Stimulated activated CD4-positive, alpha-beta T cell treated with anti-CD3 and anti-CD28 coated beads, Interleukin-1b, Interleukin-23, amount 100 ng/mL, for 4 hours (primary cell): ENCODE measurements around the gene RILPL2.
"Not testable (repeated sequence)": the region's sequence is repeated elsewhere in the genome, so short reads cannot be mapped to it uniquely, and the experiment has no call there.

ENCODE experiments used
- DNase-seq, 2 donors: peaks; one replicate each; pipeline ENCODE4 v3.0.0-alpha.2; 2020; ENCODE audit warnings: low read depth in 2 of 2

Gene RILPL2, protein sequence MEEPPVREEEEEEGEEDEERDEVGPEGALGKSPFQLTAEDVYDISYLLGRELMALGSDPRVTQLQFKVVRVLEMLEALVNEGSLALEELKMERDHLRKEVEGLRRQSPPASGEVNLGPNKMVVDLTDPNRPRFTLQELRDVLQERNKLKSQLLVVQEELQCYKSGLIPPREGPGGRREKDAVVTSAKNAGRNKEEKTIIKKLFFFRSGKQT

DNA sequence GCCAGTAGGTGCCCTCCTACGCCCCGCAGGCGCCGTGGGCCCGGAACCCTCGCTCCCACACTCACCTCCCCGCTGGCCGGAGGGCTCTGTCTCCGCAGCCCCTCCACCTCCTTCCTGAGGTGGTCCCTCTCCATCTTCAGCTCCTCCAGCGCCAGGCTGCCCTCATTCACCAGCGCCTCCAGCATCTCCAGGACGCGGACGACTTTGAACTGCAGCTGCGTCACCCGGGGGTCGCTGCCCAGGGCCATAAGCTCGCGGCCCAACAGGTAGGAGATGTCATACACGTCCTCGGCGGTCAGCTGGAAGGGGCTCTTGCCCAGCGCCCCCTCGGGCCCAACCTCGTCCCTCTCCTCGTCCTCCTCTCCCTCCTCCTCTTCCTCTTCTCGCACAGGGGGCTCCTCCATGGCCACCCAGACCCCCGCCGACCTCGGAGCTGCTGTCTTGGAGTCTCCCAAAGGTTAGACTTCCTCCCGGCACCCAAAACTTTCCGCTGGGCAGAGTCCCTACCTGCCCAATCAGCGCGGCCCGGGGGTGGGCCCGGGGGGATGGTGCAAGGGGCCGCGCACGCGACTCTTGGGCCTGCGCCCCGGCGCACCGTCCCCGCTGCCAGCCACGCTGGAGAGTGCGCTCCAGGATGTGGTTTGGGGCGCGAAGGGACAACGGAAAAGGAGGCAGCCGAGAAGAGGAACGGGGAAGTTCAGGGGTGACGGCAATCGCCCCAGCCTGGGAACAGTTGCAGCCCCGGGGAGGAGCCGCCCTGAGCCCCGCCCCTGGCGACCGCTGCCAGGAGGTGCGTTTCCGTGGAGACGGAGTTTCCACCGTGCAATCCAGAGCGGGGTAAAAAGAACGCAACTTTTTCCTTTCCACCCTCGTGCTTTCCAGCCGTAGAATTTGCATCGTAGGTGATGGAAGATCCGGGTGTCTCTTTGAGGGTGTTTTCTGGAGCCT lies at the start of gene RILPL2:
Gene RILPL2, minus strand, starts transcription at position 668 of the 948 bp plus-strand sequence. Its CDS starts 264 bp downstream, at position 404.
- peak; percentile 85 to 91 for DNase-seq

DNA sequence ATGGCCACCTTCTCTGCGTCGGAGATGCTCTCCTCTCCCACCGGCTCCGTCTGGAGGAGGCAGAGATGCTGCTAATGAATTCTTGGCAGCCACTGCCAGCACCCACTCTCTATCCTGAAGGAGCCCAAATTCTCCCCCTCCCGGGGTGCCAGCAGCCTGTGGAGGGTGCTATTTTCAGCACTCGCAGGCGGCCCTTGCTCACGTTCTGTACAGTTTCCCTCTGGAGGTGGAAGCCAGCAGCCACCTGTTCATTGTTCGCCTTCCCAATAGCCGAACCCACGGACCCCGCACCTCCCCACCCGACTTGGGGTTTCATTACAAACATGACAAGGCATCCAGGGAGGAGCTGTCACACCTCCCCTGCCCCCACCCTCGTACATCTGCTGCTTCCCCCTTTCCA lies 49.3 kb upstream of the RILPL2 start:
- DNase-seq, result no peak

DNA sequence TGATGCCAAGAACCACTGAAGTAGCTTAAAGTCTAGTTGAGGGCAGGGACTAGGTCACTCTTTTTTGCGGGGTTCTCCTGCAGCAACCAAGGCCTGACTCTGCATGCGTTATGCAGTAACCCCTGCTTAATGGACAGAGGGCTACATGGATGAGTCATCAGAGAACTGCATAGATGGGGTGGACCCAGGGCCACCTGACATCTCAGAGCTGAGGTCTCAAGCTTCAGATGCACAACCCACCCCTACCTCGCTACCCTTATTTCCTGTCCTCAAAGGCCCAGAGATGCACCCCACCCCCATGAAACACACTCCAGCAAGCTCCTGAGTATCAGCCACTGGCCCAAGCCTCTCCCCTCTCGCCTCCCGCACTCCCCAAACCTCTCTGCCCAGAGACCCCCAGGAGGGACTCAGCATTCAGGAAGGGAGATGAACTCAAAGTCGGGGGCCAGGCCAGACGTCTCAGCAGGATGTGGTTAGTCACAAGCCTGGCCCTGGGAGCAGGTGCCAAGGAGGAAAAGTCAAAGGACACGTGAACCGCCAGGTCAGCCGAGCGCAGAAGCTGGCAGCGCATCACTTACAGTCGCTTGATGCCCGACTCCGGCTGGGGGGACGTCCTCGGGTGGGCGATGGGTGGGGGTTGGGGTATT lies 47.2 kb upstream of the RILPL2 start:
- DNase-seq, result no peak

DNA sequence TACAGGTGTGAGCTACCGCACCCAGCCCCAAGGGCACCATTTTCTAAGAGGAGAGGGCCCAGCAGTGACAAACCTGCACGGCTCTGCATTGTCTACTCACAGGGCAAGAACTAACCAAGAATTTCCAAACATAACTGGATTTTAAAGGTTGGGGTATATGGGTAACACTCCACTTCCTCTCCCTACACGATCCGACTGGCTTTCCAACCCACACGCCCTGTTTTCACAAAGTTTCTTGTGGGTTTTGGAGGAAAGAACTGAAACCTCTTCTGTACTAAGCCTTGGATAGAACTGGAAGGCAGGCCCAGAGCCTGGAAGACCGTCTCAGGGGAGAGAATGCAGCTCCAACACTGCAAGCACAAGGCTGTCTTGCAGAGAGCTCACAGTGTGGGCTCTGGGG lies 46.4 kb upstream of the RILPL2 start:
- DNase-seq, result no peak

DNA sequence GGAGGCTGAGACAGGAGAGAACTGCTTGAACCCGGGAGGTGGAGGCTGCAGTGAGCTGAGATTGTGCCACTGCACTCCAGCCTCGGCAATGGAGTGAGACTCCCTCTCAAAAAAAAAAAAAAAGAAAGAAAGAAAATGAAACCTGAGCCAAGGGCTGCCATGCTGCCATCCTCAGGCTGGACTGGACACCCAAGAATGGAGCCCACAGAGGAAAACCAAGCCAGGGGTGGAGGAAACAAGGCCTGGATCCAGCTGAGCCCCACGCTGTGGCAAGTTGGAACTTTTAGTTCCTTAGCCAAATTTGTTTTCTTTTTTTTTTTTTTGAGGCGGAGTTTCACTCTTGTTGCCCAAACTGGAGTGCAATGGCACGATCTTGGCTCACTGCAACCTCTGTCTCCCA lies 44.8 kb upstream of the RILPL2 start:
- not testable (repeated sequence) for DNase-seq

DNA sequence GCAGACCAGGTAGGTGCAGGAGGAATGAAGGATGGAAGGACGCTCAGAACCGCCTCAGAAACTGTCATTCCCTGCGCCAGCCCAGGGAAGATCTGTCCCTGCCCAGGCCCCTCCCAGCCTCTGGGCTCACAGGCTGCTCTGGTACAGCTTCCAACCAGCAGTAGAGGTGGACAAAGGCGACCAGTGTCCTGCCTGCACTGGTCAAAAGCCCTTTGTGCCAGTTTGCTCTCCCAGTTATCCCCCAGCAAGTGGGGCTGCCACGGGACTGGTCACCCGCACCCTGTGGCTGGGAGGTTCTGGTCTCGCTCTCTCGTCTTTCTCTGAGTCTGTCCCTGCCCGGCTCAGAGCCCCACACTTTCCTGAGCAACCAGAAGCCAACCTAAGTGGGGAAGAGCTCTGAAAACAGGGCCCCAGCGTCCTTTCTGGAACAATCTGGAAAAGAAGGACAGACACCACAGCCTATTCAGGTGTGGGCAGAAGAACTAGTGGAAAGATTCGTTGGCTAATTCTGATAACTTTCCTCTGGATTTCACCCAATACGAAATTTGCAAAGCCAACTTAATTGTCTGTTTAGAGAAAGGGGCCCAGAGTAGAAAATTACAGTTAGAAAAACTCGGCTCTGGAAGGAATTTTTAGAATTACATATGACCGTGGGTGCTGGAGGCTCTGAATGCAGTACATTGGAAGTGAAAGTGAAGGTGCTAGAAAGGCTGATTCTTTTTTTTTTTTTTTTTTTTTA lies 43.1 kb upstream of the RILPL2 start:
- no peak for DNase-seq

DNA sequence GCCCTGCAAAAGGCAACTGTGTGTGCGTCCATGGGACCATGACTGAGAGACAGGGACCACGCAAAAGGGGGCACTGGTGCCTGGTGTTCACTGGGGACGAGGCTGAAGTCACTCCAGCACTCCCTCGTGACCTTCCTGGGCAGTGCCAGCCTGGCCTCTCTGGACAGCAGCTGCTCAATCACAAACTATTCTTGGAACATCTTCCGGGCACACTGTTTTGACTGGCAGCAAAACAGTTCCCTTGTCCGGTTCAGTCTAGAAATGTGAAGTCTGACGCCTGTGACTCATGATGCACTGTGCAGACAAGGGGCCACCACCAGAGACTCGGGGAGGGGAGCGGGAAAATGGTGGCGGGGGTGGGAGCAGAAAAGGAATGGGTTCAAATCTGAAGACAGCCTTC lies 42.3 kb upstream of the RILPL2 start:
- no peak for DNase-seq

DNA sequence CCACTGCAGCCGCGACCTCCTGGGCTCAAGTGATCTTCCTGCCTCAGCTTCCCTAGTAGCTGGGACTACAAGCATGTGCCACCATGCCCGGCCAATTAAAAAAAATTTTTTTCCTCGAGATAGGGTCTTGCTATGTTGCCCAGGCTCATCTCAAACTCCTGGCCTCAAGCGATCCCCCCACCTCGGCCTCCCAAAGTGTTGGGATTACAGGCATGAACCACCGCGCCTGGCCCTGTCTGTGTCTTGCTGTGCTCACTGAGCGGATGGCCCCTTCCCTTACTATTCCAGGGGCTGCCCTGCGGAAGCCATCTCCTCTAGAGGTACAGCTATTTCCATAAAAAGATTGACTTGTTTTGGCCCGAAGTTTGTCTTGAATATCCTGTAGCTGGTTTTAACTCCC lies 41.6 kb upstream of the RILPL2 start:
- no peak for DNase-seq

DNA sequence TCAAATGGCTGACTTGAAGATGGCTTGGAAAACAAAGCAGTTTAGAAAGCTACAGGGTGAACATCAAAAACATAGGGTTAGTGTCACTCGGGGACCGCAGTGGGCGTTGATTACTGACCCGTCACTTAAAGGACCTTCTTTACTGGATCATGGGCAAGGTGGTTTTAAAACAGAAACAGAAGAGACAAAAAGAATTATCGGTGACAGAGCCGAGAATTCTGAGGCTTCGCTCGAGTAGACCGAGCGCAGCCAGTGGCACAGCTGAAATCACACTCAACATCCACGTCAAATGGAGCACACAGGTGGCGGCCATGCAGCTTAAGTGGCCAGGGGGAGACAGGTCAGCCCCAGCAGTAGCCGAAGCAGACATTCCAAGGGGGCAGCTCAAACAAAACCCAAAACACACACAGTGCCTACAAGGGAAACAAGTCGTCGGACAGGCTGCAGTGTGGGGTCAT lies 38.8 kb upstream of the RILPL2 start:
- no peak for DNase-seq

DNA sequence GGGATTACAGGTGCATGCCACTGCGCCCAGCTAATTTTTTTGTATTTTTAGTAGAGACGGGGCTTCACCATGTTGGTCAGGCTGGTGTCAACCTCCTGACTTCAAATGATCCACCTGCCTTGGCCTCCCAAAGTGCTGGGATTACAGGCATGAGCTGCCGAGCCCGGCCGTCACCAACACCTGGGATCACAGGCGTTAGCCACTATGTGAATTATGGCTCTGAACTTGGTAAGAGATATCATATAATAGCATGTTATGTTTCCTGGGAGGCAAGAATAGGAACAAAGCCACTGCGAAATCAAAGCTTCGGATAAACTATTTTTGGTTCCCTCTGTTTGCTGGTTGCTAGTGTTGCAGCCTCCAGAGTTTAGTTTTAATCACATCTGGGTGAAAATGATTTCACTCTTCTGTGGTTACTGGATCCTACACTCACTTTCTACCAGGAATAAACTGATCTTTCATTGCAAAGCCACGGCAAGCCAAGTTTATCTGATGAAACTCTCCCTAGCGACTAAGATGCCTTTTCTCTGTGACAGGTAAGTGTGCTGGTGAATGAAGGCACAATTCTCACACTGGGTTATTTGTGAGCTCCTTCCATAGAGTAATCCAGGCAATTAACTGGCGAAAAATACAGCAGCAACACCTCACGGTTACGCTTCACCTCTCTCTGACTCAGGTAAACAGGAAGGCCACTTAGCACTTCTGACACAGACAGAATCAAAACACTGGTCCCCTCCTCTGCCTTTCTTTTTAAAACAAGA lies 38.2 kb upstream of the RILPL2 start:
- DNase-seq, result no peak

DNA sequence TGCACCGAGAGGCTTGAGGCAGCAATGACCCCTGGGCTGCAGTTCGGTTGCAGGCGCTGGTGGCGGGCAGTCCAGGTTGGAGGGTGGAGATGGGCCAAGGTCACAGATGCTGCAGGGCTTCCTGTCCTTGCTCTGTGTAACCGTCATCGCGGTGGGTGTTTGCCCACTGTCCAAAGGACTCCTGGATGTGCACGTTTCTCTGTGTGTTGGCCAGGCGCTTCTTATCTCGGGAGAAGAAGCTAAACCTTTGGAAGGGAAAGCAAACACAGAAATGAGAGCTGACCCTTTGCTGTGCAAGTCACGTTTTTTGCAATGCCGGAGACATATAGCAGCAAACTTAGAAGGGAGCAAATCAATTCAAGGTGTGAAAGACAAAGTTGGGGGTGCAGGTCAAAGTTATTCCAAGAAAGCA lies 36.0 kb upstream of the RILPL2 start:
- no peak for DNase-seq

DNA sequence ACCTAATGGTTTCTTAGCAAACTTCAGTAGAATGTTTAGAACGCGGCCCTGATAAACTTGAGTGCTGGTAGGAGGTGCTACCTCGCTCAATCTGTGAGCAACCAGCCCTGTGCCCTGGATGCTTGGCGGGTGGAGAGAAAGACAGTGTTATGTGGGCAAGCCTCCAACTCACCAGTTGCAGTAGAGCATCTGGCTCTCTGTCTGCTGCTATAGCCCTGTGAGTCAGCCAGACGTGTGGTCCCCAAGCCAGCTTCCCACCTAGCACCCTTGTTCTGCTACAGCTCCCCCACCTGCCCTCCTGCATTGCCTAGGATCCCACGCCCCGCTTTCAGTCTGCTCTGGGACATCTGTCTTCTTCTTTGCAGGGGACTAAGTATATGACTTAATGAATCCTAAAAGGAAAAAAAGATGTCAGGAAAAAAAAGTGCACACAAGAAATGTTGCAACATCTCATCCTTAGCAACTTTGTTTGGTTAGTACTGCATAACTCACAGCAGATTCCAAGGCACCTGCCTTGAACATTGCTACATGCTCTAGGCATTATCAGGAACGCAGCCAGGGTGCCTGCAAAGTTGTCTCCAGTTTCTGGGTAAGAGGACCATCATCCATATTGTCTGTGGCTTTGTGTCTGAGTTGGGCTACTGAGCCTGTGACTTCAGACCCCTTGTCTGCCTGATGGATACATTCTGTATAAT lies 35.0 kb upstream of the RILPL2 start:
- no peak for DNase-seq

DNA sequence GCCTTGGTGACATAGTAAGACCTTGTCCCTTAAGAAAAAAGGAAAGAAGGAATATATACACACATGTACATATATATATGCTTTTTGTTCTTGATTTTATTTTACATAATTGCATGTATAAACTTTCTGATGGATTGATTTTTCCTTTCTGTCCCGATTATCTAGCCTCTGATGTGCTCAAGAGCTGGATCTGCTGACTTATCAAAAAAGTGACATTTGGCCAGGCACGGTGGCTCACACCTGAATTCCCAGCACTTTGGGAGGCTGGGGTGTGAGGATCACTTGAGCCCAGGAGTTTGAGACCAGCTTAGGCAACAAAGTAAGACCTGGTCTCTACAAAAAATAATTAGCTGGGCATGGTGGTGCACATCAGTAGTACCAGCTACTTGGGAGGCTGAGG lies 33.5 kb upstream of the RILPL2 start:
- DNase-seq, result no peak

DNA sequence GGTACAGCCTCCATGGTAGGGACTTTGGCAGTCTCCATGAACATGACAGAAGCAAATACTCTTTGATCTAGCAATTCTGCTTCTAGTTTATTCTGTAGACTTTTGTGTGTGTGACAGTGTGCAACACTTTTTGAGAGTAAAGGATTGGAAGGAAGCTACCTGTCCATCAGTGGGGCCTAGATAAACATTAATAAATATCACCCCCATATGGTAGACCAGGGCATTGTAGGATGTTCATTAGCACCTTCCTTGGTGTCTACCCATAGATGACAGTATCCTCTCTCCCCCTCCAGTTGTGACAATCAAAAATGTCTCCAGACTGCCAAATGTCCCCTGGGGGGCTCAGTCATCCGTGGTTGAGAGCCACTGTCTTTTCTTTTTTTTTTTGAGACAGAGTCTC lies 32.3 kb upstream of the RILPL2 start:
- no peak for DNase-seq

DNA sequence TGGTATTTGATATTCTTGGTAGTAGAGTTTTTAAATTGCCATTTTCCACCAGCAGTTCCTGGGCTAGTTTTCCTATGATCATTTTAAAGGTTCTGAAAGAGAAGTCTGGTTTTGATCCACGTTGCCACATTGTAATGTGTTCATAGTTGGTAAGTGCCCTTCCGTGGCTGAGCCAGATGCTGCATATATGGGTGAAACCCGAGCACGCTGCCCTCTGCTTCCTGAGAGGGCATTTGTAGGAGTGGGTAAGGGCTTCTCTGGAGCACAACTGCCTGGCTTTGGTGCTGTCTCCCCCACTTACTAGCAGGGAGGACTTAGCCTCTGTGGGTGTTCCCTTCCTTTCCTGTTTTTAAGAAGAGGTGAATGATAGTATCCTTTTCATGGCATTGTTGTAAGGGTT lies 28.6 kb upstream of the RILPL2 start:
- DNase-seq, result no peak

DNA sequence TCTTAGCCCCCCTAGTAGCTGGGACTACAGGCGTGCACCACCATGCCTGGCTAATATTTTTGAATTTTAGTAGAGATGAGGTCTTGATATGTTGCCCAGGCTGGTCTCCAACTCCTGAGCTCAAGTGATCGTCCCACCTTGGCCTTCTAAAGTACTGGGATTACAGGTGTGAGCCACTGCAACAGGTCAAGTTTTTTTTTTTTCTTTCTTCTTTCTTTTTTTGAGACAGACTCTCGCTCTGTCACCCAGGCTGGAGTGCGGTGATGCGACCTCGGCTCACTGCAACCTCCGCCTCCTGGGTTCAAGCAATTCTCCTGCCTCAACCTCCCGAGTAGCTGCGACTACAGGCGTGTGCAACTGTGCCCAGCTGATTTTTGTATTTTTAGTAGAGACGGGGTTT lies 26.7 kb upstream of the RILPL2 start:
- DNase-seq, result not testable (repeated sequence)

DNA sequence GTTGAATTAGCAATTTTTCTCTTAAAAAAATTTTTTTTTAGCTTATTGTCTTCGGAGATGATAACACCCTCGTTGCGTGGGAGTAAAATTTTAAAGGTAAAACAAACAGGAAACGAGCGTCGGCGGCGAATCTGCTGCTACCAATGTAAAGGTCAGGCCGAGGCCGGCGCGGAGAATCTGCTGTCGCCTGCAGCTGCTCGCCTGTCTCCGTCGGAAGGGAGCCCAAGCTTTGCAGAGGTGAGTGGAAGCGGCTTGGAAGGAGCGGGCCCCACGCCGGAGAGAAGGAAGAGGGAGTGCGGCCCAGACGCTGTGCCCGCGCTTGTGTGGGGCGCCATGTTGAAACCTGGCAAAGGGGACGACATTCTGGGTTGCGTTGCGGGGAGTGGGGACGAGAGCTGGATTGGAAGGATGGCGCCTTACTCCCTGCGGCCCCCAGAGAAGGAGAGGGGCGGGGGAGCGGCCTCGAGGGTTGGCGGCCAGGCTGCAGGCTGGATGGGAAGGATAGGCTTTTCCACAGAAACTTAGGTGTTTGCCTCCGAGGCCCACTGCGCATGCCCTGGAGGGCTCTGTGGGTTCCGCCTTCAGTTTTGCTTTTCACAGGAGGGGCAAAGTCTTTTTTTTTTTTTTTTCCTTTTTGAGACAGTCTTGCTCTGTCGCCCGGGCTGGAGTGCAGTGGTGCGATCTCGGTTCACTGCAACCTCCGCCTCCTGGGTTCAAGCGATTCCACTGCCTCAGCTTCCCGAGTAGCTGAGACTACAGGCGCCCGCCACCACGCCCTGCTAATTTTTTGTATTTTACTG lies 21.7 kb upstream of the RILPL2 start, which contains the start of gene SNRNP35:
Gene SNRNP35, plus strand, starts transcription at position 160 of the 800 bp plus-strand sequence. CDS start 7,402 bp downstream, outside the sequence.
- peak; percentile 73 for DNase-seq

DNA sequence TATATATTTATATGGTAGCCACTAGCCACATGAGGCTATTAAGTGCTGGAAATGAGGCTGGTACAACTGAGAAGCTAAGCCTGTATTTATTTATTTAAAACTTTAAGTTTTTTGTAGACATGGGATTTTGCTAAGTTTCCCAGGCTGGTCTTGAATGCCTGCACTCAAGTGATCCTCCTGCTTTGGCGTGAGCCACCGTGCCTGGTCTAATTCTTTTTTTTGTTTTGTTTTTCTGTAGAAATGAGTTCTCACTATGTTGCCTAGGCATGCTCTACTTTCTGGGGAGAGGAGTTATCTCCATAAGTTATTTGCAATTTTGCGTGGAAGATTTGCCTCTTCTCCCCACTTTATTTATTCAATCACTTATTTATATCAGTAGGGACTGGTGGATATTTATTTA lies 16.7 kb upstream of the RILPL2 start:
- DNase-seq, result no peak

DNA sequence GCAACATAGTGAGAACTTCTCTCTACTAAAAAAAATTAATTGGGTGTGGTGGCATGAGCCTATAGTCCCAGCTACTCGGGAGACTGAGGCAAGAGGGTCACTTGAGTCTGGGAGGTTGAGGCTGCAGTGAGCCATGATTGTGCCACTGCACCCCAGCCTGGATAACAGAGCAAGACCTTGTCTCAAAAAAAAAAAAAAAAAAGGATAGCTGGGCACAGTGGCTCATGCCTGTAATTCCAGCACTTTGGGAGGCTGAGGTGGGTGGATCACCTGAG lies 15.7 kb upstream of the RILPL2 start:
- DNase-seq, result not testable (repeated sequence)

DNA sequence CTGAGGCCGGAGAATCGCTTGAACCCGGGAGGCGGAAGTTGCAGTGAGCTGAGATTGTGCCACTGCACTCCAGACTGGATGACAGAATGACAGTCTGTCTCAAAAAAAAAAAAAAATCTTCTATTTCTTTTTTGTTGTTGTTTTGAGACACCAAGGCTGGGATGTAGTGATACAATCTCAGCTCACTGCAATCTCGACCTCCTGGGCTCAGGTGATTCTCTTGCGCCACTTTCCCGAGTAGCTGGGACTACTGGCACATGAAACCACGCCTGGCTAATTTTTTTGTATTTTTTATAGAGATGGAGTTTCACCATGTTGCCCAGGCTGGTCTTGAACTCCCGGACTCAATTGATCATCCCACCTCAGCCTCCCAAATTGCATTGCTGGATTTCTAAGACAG lies 14.2 kb upstream of the RILPL2 start:
- DNase-seq, result no peak
